H9 (cell line): ENCODE measurements around the gene LRP2. TPM values are rescaled to one million over a fixed set of nuclear protein-coding genes. Genes with fewer than 3 reads are reported as not detected.

ENCODE experiments used
- DNase-seq: peaks from one replicate; pipeline ENCODE4 v3.0.0-alpha.2; 2017
- H2AFZ ChIP-seq: one replicate; pipeline ENCODE4 v1.6.1; 2013; ENCODE audit warnings: mild to moderate bottlenecking, low read length, control low read depth, moderate library complexity
- H2AK5ac ChIP-seq: 2 replicates; pipeline ENCODE4 v1.6.1; 2013; ENCODE audit warnings: low read length, control low read depth, mixed read lengths; ENCODE audit not compliant: insufficient read length
- H2BK120ac ChIP-seq: one replicate; pipeline ENCODE4 v1.6.1; 2013; ENCODE audit warnings: low read depth, mild to moderate bottlenecking, low read length, control low read depth, inconsistent platforms; ENCODE audit not compliant: poor library complexity, severe bottlenecking
- H2BK12ac ChIP-seq: 2 replicates; pipeline ENCODE4 v1.6.1; 2013; ENCODE audit warnings: low read length, control low read depth, mixed read lengths, low read depth; ENCODE audit not compliant: insufficient read length
- H2BK15ac ChIP-seq: 2 replicates; pipeline ENCODE4 v1.6.1; 2013; ENCODE audit warnings: low read depth, low read length, control low read depth
- H2BK20ac ChIP-seq: one replicate; pipeline ENCODE4 v1.6.1; 2013; ENCODE audit warnings: low read depth, mild to moderate bottlenecking, low read length, control low read depth, inconsistent platforms; ENCODE audit not compliant: poor library complexity, severe bottlenecking
- H2BK5ac ChIP-seq: 2 replicates; pipeline ENCODE4 v1.6.1; 2013; ENCODE audit warnings: low read length, control low read depth, mixed read lengths; ENCODE audit not compliant: insufficient read length
- H3K14ac ChIP-seq: 2 replicates; pipeline ENCODE4 v1.6.1; 2013; ENCODE audit warnings: low read length, control low read depth; ENCODE audit not compliant: insufficient read depth
- H3K18ac ChIP-seq: 2 replicates; pipeline ENCODE4 v1.6.1; 2013; ENCODE audit warnings: low read depth, mild to moderate bottlenecking, mixed read lengths, low read length, control low read depth; ENCODE audit not compliant: insufficient read length
- H3K23ac ChIP-seq: 2 replicates; pipeline ENCODE4 v1.6.1; 2013; ENCODE audit warnings: low read length, control low read depth, mixed read lengths, low read depth; ENCODE audit not compliant: insufficient read length
- H3K23me2 ChIP-seq: 2 replicates; pipeline ENCODE4 v1.6.1; 2013; ENCODE audit warnings: low read depth, mild to moderate bottlenecking, mixed read lengths, low read length, control low read depth; ENCODE audit not compliant: insufficient read length, poor library complexity, severe bottlenecking
- H3K27ac ChIP-seq: 2 replicates; pipeline ENCODE4 v1.5.1; 2013; ENCODE audit warnings: low read length, control low read depth, mixed read lengths, low read depth; ENCODE audit not compliant: insufficient read length
- H3K27me3 ChIP-seq: 2 replicates; pipeline ENCODE4 v1.6.1; 2013; ENCODE audit warnings: low read length, control low read depth, inconsistent platforms; ENCODE audit not compliant: insufficient read depth
- H3K4ac ChIP-seq: 2 replicates; pipeline ENCODE4 v1.6.1; 2013; ENCODE audit warnings: low read depth, mild to moderate bottlenecking, control low read depth, inconsistent platforms, low read length, moderate library complexity
- H3K4me1 ChIP-seq: 2 replicates; pipeline ENCODE4 v1.6.1; 2013; ENCODE audit warnings: low read length, control low read depth, inconsistent platforms; ENCODE audit not compliant: insufficient read depth
- H3K4me2 ChIP-seq: 2 replicates; pipeline ENCODE4 v1.6.1; 2013; ENCODE audit warnings: low read length, control low read depth, mixed read lengths; ENCODE audit not compliant: insufficient read length, insufficient read depth
- H3K56ac ChIP-seq: 2 replicates; pipeline ENCODE4 v1.6.1; 2013; ENCODE audit warnings: low read depth, mild to moderate bottlenecking, mixed read lengths, low read length, control low read depth; ENCODE audit not compliant: insufficient read length
- H3K79me1 ChIP-seq: 2 replicates; pipeline ENCODE4 v1.6.1; 2013; ENCODE audit warnings: low read depth, mild to moderate bottlenecking, moderate library complexity, low read length, control low read depth, inconsistent platforms; ENCODE audit not compliant: insufficient read depth, poor library complexity, severe bottlenecking
- H3K79me2 ChIP-seq: 2 replicates; pipeline ENCODE4 v1.6.1; 2013; ENCODE audit warnings: low read length, control low read depth, inconsistent platforms; ENCODE audit not compliant: insufficient read depth
- H3K9ac ChIP-seq: 2 replicates; pipeline ENCODE4 v1.6.1; 2013; ENCODE audit warnings: low read length, control low read depth, mixed read lengths; ENCODE audit not compliant: insufficient read length; ENCODE audit errors: extremely low read depth
- H3K9me3 ChIP-seq: one replicate; pipeline ENCODE4 v1.6.1; 2013; ENCODE audit warnings: low read depth, low read length, inconsistent platforms; ENCODE audit not compliant: control insufficient read depth
- H3T11ph ChIP-seq: one replicate; pipeline ENCODE4 v1.6.1; 2013; ENCODE audit warnings: mild to moderate bottlenecking, low read length, control low read depth, inconsistent platforms
- H4K20me1 ChIP-seq: one replicate; pipeline ENCODE4 v1.6.1; 2013; ENCODE audit not compliant: control insufficient read depth, insufficient read length, insufficient read depth
- H4K5ac ChIP-seq: 2 replicates; pipeline ENCODE4 v1.6.1; 2013; ENCODE audit warnings: low read depth, mild to moderate bottlenecking, mixed read lengths, low read length, control low read depth; ENCODE audit not compliant: insufficient read length
- H4K8ac ChIP-seq: replicated peaks from 2 replicates; pipeline ENCODE4 v1.6.1; 2013; ENCODE audit warnings: low read length, control low read depth, mixed read lengths, low read depth; ENCODE audit not compliant: insufficient read length
- H4K91ac ChIP-seq: 2 replicates; pipeline ENCODE4 v1.6.1; 2013; ENCODE audit warnings: low read depth, mild to moderate bottlenecking, moderate library complexity, mixed read lengths, low read length, control low read depth; ENCODE audit not compliant: insufficient read length
- H3K27ac Mint-ChIP-seq, 3 experiments: 2 replicates in 2 of 3; 3 replicates in 1 of 3; pipeline ENCODE4 v1.8.0; 2020 to 2021; ENCODE audit warnings: mixed read lengths in 3 of 3, mild to moderate bottlenecking in 1 of 3, moderate library complexity in 1 of 3
- H3K27me3 Mint-ChIP-seq: 2 replicates; pipeline ENCODE4 v1.8.0; 2021; ENCODE audit warnings: low read depth, mild to moderate bottlenecking, moderate library complexity, mixed read lengths
- H3K36me3 Mint-ChIP-seq, 3 experiments: 2 replicates in 2 of 3; 3 replicates in 1 of 3; pipeline ENCODE4 v1.8.0; 2020 to 2021; ENCODE audit warnings: low read depth in 3 of 3, mixed read lengths in 3 of 3; ENCODE audit not compliant: insufficient read depth in 1 of 3
- H3K4me1 Mint-ChIP-seq, 2 experiments: 2 replicates each; pipeline ENCODE4 v1.8.0; 2020; ENCODE audit warnings: mixed read lengths in 2 of 2
- H3K4me3 Mint-ChIP-seq, 2 experiments: 2 replicates in 1 of 2; 3 replicates in 1 of 2; pipeline ENCODE4 v1.8.0; 2020 to 2021; ENCODE audit warnings: mild to moderate bottlenecking in 2 of 2, mixed read lengths in 2 of 2, moderate library complexity in 1 of 2
- H3K9me3 Mint-ChIP-seq, 2 experiments: 2 replicates in 1 of 2; 3 replicates in 1 of 2; pipeline ENCODE4 v1.8.0; 2020; ENCODE audit warnings: mild to moderate bottlenecking in 2 of 2, mixed read lengths in 2 of 2, moderate library complexity in 1 of 2
- WGBS: extraction: QIAGEN DNeasy Blood & Tissue Kit; methylation state at CpG from one replicate; pipeline ENCODE4 v1.1.7; 2013; ENCODE audit warnings: missing lambda C conversion rate, low lambda C conversion rate, mixed read lengths; ENCODE audit not compliant: insufficient read length; ENCODE audit errors: extremely low coverage; 5-methylcytosine and 5-hydroxymethylcytosine counted together
- total RNA-seq: library from RNA; stranded (reverse); gene quantifications from 2 replicates; pipeline ENCODE4 v1.2.1, GENCODE V29; 2021
- TF ChIP-seq, protein P1 (sequence below): fragments of 200-600 bp; sonication (generic); conservative IDR thresholded peaks from 3 replicates; pipeline ENCODE4 v1.8.0; 2021; ENCODE audit warnings: antibody characterized with exemption, mild to moderate bottlenecking

LRP2 gene
- total RNA-seq, 1 experiment from 2014 or later, result 1.4 TPM

DNA sequence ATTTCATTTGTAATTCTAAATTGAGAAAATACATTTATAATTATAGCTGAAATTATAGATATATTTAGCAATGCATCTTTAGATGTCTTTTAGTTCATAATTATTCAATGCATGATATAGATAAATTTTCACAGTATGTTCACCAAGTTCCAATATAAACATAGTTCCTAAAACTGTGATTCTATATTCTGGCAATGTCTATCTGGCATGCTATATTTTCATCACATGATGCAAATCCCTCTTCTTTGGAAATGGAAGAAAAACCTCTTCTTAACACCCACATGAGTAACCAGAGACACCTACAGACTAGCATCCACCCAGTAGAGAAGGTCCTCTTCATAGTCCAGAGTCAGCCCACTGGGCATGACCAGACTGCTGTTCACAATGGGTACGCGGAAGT, 157.2 kb downstream of the LRP2 start:
- H2AK5ac ChIP-seq, result no peak overlapping the region
- H3K23ac ChIP-seq, result no peak overlapping the region
- H3K56ac ChIP-seq, result no peak overlapping the region
- H4K8ac ChIP-seq, result no peak overlapping the region
- H2BK120ac ChIP-seq, result no peak overlapping the region
- no peaks in the 10 kb centered on the region for H3K79me2 ChIP-seq
- H3K18ac ChIP-seq, result no peak overlapping the region
- H3K4me3 Mint-ChIP-seq, result no peak overlapping the region
- H2AFZ ChIP-seq, result no peak overlapping the region
- H3K9ac ChIP-seq, result no peak overlapping the region
- no peak overlapping the region for H3T11ph ChIP-seq
- WGBS, result no CpG with 5 or more reads among the region's 2 CpGs
- H3K27me3 ChIP-seq, result no peaks in the 10 kb centered on the region; the same call in 1 of the 2 replicates
- no peaks in the 10 kb centered on the region for H3K79me1 ChIP-seq
- no peak overlapping the region for H2BK15ac ChIP-seq
- no peak for DNase-seq
- no peak overlapping the region for H2BK5ac ChIP-seq
- TF ChIP-seq, protein P1, sequence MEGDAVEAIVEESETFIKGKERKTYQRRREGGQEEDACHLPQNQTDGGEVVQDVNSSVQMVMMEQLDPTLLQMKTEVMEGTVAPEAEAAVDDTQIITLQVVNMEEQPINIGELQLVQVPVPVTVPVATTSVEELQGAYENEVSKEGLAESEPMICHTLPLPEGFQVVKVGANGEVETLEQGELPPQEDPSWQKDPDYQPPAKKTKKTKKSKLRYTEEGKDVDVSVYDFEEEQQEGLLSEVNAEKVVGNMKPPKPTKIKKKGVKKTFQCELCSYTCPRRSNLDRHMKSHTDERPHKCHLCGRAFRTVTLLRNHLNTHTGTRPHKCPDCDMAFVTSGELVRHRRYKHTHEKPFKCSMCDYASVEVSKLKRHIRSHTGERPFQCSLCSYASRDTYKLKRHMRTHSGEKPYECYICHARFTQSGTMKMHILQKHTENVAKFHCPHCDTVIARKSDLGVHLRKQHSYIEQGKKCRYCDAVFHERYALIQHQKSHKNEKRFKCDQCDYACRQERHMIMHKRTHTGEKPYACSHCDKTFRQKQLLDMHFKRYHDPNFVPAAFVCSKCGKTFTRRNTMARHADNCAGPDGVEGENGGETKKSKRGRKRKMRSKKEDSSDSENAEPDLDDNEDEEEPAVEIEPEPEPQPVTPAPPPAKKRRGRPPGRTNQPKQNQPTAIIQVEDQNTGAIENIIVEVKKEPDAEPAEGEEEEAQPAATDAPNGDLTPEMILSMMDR, result no peak
- H3K27ac ChIP-seq, result no peak overlapping the region
- no peak overlapping the region for H4K5ac ChIP-seq
- H3K4me1 Mint-ChIP-seq, result no peaks in the 10 kb centered on the region
- H3K4me2 ChIP-seq, result no peak overlapping the region
- H3K4me1 ChIP-seq, result no peaks in the 10 kb centered on the region
- H3K36me3 Mint-ChIP-seq, result no peaks in the 10 kb centered on the region
- no peaks in the 10 kb centered on the region for H3K23me2 ChIP-seq
- no peak overlapping the region for H3K27ac Mint-ChIP-seq
- no peak overlapping the region for H2BK20ac ChIP-seq
- no peaks in the 10 kb centered on the region for H3K9me3 ChIP-seq
- H4K91ac ChIP-seq, result no peak overlapping the region
- H3K27me3 Mint-ChIP-seq, result no peaks in the 10 kb centered on the region
- H2BK12ac ChIP-seq, result no peak overlapping the region
- no peak overlapping the region for H3K14ac ChIP-seq
- H4K20me1 ChIP-seq, result no peaks in the 10 kb centered on the region
- no peak overlapping the region for H3K4ac ChIP-seq
- no peaks in the 10 kb centered on the region for H3K9me3 Mint-ChIP-seq
